HK-2 (cell line): ENCODE results near the gene DNLZ.
A peak's percentile ranks its signal among the peaks of the same experiment; 100 is the strongest.
"Not testable (repeated sequence)": the region's sequence is repeated elsewhere in the genome, so short reads cannot be mapped to it uniquely, and the experiment has no call there.

Experiments
- DNase-seq: peaks from one replicate; pipeline ENCODE4 v3.0.0-alpha.2; 2018; ENCODE audit not compliant: unreplicated experiment

Gene DNLZ

DNA sequence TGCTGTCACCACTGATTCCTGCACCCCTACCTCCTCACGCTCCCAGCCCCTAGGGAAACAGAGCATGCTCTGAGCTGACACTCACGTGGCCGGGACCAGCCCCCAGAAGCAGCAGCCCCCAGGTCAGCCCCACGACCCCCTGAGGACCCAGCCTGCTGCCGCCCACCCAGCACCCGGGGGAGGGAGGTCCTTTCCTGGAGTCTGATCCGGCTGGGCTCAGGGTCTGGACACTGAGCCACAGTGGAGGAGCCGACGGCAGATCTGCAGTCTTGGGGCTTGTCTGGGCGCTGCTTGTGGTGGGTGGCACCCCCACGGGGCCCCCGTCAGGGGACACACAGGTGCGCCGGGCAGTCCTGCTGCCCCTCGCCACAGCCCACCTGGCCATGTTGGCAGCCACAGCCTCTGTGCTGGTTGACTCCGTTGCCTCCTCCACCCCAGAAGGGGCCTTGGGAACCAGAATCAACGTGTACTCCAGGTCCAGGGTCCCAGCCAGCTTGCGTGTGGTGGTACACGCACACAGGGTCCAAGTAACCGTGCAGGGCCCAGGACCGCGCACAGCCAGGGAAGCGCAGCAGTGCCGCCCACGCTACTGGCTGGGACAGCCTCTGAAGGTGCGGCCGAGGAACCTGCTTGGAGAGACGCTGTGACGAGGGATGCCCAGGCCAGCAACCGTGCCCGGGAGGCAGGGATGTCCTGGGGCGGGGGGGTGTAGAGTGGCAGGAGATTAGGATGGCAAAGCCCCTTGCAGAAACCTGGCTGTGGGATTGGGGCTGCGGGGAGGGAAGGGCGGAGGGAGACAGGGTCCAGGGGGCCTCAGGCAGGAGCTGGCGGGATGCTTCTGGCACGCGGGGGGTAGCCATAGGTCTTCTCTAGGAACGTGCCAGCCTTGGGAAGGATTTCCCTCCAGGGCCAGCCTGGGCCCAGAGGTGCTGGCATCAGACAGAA lies 3.5 kb downstream of the DNLZ start:
- DNase-seq, result no peak

DNA sequence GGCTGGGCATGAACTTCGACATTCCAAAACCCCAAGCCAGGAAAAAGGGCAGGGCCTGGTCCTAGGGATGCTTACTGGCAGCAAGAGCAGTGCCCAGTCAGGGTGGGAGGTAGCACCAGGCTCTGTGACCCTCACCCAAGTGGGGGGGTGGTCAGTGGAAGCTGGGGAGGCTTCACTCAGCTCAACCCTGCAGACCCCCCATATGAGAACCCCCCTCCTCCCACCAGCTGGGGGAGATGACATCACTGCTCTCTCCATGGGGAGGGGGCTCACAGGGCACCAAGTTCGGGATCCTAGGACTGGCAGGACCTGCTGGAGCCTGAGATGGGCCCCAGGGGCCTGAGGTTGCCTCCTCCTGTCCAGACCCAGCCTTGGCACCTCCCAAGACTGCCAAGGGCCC lies 4.7 kb downstream of the DNLZ start:
- no peak for DNase-seq

GRCh38 chr9:136358016-136358415 lies 5.5 kb downstream of the DNLZ start:
- no peak for DNase-seq

GRCh38 chr9:136357202-136357725 lies 6.3 kb downstream of the DNLZ start:
- DNase-seq, result no peak

DNA sequence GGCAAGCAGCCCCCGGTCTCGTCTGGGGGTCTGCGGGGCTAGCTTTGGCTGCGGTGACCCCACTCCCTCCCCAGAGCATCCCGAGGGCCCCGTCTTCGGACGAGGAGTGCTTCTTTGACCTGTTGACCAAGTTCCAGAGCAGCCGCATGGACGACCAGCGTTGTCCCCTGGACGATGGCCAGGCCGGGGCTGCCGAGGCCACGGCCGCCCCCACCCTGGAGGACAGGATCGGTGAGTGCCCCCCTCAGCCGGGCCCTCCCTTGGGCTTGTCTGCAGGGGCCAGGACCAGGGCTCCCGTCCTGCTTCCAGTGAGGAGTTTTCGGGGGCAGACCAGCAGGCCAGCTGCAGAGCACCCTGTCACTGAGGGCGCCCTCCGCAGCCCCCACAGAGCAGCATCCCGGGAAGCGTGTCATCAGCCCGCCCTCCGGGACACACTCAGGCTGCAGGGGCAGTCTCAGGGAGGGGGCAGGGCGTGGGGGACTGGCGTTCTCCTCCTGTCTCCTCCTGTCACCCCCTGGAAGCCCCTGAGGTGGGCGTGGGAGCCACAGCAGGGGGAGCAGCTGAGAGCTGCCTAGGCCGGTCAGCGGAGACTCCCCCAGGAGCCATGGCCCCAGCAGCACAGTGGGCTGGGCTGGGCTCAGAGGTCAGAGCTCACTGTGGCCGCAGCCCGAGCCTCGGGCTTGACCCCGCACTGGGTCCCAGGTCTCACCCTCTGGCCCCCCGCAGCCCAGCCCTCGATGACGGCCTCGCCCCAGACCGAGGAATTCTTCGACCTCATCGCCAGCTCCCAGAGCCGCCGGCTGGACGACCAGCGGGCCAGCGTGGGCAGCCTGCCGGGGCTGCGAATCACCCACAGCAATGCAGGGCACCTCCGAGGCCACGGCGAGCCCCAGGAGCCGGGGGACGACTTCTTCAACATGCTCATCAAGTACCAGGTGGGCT lies 7.7 kb downstream of the DNLZ start:
- DNase-seq, result no peak

DNA sequence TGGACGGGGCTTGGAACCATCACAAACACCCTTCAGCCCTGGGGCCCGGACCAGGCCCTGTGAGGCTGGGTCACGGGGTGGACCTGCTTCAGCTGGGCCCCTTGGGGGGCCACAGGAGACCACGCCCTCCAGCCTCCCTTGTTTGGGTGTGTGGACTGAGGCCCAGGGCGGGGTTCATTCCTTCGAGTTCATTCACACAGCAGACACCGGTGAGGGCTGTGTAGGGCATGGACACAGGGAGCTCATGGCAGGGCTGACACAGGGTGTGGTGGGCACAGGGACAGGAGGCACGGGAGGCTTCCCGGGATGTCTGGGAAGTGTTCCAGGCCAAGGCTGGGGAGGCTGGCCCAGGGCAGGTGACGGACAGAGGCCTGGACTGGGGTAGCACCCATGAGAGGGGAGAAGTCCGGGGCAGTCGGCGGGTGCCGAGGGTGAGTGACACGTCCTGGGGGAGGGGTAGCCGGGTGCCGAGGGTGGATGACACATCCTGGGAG lies 8.9 kb downstream of the DNLZ start:
- DNase-seq, result peak; percentile 80

DNA sequence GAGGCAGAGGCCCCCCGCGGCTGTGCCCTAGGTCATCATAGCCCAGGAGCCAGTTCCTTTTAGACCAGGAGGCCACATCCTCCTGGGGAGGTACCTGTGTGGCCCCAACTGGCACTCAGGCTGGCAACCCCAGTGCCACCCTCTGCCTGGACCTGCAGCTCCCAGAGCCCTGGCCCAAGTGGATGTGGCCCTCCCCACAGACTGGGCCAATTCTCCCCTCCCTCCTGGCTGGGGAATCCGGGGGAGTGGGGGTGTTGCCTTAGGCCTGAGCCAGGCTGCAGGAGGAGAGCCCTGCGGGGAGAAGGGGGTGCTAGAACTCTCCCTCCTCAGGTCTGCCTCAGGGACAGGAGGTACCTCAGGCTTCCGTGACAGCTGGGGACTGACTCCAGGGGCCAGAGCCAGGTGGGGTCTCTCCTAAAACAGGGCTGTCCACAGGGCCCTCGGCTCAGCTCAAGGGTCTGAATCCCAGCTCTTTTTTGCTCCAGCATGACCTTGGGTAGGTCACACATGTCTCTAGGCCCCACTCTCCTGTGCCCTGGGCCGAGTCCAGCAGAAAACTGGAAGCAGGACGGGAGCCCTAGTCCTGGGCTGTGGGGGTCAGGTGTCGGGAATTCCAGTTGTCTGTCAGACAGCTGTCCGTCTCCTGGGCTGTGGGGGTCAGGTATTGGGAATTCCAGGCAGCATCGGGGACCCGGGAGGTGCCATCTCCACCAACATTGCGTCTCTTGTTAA lies 9.6 kb downstream of the DNLZ start:
- no peak for DNase-seq

DNA sequence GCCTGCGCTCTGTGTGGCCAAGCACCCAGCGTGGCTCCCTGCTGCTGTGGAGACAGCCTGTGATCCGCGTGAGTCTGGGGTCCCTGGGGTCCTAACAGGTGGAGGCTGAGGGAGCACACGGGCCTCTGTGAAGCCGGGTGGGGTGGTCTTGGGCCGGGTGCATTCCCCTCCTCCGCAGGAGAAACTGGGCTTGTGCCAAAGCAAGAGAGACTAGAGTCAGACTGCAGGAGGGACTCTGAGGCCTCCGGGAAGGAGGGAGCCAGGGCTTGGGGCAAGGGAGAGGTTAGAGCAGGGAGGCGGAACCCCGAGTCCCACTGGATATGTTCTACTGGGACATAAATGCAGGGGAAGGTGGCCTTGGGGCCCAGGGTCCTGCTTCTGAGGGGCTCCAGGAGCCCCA lies 10.5 kb downstream of the DNLZ start:
- DNase-seq, result no peak

DNA sequence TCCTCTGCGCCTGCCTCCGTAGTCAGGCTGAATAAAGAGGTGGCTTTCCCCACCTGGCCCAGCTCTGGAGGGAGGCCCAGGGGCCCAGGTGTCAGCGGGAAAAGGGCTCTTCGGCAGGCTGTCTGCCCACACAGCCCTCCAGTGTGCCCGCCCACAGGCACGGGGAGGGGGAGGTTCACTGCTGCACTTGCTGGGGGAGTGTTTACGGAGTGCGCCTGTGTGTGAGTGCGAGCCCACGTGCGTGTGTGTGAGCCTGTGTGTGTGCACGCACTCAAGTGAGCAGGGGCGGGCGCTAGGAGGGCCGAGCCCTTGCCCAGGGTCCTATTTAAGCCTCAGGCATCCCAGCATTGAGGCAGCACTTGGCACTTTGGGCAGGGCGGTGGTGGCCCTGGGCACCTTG lies 10.9 kb downstream of the DNLZ start:
- DNase-seq, result no peak

DNA sequence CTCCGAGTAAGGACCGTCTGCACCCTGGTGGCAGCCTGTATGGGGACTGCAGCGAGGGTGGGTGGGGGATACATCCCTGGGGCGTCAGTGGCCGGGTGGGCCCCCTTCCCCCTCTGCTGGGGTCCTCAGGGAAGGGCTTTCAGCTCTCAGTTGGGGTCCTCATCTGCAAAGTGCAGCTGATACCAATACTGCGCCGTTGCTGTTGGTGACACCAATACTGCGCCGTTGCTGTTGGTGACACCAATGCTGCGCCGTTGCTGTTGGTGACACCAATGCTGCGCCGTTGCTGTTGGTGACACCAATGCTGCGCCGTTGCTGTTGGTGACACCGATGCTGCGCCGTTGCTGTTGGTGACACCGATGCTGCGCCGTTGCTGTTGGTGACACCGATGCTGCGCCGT lies 11.7 kb downstream of the DNLZ start:
- DNase-seq, result not testable (repeated sequence)

DNA sequence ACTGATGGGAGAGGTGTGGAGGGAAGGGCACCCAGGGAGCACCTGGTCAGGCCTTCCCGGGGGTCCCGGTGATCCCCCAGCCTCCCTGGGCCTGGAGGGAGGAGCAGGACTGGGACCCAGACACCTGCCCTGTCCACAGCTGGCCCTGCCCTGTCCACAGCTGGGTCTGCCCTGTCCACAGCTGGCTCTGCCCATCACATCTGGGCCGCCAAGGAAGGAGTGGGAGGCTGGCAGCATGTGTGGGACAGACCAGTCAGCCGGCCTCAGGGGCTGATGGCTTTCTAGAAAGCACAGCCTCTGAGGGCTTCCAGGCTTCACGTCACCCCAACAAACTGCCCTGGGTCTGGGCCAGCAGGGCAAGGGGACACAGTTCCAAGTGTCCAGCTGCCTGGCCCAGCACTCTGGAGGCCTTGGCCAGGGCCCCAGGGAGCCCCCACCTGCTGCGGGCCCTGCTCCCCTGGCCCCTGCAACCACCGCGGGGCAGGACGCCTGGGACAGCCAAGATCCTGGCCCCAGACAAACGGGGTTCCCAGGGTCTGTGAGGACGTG lies 12.2 kb downstream of the DNLZ start:
- no peak for DNase-seq

- DNase-seq, result no peak
Measured at GRCh38 chr9:136349546-136349945, 14.0 kb downstream of the DNLZ start.

DNA sequence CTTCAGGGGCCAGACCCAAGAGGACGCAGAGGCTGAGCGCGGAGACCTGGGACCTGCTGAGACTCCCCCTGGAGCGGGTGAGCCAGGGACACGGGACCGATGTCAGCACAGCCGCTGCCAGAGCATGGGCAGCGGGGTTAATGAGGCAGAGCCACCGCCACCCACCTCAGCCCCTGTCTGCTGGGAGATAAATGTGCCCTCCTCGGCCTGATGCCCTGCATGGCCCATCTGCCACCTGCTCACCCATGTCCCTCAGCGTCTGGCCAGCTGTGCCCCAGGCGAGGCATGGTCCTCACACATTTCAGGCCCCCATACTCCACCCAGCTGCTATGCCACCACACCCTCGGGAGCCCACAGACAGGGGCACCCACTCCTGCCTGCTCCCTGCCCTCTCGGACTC lies 14.9 kb downstream of the DNLZ start:
- no peak for DNase-seq

DNA sequence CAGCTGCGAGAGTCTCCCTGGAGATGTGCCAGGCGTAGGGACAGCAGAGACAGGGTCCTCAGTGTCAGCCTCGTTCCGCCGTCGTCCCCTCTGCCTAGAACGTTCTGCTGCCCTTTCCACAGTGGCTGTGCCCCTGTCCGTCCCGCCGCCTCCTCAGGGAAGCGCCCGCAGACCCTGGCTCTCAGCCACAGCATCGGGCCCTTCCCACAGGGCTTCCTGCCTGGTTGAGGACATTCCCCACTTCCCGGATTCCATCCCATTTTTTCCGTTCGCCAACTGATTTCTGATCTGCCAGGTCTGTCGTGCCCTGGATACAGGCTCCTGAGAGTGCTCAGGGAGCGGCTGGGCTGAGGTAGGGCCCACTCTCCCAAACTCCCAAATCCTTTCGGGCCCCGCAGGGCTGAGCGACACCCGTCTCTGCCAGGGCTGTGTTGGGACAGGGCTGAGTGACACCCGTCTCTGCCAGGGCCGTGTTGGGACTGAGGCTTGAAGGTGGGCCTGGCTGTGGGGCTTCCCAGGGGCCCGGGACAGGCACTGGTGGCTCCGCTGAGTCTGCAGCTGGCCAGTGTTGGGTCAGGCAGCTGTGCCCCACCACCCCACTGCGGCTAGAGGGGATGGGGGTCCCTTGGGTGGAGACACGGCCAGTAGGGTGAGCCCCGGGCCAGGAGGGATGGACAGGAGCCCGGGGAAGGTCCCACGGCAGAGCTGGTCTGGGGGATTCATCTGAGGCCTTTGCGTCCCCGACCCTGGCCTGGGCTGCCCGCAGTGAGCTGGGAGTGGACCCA lies 15.9 kb downstream of the DNLZ start:
- no peak for DNase-seq

- no peak for DNase-seq
Measured at GRCh38 chr9:136346927-136347465, 16.5 kb downstream of the DNLZ start.

GRCh38 chr9:136346157-136346481 lies 17.4 kb downstream of the DNLZ start:
- DNase-seq, result no peak

DNA sequence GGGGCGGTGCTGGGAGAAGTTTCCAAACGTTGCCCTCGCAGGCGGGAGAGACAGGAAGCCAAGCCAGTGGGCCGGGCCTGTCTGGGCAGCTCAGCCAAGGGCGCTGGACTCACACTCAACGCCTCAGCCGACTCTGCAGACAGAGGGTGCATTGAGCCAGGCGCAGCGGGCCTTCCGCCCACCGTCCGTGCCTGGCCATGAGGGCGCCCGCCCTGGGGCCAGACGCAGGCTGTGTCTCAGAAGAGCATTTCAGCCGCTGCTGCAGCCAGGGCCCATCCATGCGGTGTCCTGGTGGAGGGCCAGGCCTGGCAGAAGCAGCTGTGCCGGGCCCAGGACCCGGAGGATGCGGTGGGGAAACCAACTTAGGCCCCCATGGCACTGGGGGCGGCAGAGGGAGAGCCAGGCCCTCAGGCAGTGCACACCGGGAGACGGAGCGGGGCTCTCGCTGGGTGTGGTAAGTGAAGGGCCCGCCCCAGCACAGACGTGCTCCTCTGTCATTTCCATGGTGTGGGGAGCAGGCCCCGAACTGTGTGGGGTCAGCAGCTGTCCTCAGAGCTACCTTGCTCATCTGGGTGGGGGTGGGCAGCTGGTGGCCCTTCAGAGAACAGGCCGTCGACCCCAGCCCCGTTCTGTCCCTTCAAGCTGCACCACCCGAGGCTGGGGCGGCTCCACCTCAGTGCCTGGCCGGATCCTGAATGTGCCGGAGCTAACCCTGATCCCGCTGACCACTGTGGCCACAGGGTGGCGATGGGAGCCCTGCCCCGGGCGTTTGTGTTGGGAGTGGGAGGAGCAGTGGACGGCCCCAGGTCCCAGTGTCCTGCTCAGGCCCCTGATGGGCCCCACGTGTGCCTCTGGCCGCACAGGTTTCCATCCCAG lies 18.0 kb downstream of the DNLZ start:
- peak; percentile 84 for DNase-seq

DNA sequence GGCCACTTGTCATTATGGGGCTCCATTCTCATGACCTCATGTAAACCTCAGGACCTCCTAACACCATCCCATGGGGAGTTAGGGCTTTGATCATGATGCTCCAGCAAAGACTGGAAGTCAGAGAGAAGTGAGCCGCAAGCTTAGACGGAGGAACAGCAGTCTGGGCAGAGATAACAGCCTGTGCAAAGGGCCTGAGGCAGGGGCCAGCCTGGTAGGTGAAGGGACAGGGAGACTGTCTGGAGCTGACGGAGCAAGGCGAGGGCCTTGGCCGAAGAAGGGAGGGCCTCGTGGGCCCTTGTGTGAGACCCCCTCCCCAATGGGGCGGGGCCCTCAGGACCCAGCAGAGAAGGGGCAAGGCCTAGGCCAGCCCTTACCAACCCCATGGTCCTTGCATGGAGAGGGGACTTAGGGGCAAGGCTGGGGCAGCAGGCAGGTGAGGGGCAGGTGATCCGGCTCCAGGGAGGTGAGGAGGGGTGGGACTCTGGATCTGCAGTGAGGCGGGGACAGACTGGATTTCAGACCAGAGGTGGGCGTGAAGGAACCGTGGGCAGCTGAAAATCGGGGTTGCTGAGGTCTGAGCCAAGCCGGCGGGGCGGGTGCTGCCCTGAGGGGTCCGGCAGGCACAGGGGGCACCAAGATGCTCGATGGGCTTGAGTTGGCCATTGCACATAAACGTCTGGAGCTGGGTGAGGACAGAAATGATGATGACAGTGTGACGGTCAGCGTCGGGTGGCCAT lies 18.8 kb downstream of the DNLZ start:
- DNase-seq, result no peak

DNA sequence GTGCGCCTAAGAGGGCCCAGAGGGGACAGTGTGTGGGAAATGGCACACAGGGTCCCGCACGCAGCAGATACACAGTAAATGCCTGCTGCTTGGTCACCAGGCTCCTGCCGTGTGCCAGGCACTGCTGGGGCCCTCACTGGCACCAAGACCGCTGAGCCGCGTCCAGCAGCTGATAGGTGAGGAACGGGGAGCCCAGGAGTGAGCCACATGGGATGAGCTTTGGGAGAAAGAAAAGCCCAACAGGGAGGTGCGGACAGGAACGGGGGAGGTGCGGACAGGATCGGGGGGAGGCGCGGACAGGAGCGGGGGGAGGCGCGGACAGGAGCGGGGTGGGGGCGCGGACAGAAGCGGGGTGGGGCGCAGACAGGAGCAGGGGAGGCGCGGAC lies 19.7 kb downstream of the DNLZ start:
- DNase-seq, result no peak
